HG03108 (cell line): ENCODE results near the gene FGF1.
"Not testable (repeated sequence)": the region's sequence is repeated elsewhere in the genome, so short reads cannot be mapped to it uniquely, and the experiment has no call there.

Source experiments
- ATAC-seq: cut with Tn5 transposase; IDR thresholded peaks from one replicate; pipeline ENCODE4 v1.9.1; 2021; ENCODE audit warnings: moderate library complexity; ENCODE audit not compliant: unreplicated experiment

The FGF1 gene

DNA sequence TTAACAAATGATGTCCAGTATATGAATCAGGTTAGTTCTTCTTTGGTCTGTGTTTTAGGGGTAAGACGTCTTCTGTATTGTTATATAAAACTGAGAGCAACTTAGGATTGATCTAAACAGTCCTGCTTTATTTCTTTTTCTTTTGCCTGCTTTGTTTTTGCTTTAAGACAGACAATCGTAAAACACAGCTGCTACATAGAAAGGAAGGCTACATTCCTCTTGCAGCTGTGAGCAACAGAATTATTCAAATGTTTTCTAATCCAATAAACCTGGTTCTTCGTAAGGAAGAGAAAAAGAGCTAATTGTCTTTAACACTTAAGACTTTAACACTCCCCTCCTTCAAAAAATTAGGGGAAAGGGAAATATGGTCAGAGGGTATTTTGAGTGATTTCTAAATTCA is 14.6 kb downstream of the FGF1 start:
- no peak for ATAC-seq

GRCh38 chr5:142670804-142671203 is 15.1 kb downstream of the FGF1 start:
- no peak for ATAC-seq

DNA sequence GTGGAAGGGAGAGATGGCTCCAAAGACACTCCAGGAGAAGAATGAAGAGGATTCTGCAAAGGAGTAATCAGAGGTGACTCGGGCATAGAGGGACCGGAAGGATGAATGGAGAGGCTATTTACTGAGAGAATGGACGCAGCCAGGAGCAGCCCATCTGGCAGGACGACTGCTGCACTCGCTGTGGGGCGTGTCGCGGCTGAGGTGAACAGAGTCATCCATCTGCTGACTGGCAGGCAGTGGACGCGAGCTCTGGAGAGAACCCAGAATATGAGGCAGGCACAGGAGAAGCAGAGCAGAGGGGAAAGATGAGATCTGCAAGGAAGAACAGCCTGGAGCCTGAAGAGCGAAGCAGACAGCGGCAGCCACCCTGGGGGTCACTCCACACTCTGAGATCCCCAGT is 16.4 kb downstream of the FGF1 start:
- ATAC-seq, result no peak

- no peak for ATAC-seq
Observed at GRCh38 chr5:142668336-142668735, 17.6 kb downstream of the FGF1 start.

- ATAC-seq, result no peak
Observed at GRCh38 chr5:142667831-142668230, 18.1 kb downstream of the FGF1 start.

DNA sequence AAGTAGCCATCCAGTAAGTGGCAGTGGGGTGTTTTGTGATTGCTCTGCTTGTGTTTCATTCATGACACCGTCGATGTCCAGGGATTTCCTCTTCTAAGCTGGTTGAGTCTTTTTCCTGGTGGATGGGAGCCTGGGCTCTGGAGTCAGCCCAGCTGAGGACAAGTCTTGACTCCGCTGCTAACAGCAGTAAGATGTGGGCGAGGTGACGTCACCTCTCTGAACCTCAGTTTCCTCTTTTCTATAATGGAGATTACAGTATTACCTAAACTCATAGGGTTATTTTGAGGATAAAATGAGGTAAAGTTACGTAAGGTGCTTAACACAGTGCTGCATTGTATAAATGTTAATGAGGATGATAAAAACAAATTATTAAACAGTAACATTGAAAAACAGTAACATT is 21.3 kb downstream of the FGF1 start:
- no peak for ATAC-seq

- no peak for ATAC-seq
Observed at GRCh38 chr5:142664067-142664466, 21.8 kb downstream of the FGF1 start.

GRCh38 chr5:142663246-142663645 is 22.6 kb downstream of the FGF1 start:
- ATAC-seq, result no peak

DNA sequence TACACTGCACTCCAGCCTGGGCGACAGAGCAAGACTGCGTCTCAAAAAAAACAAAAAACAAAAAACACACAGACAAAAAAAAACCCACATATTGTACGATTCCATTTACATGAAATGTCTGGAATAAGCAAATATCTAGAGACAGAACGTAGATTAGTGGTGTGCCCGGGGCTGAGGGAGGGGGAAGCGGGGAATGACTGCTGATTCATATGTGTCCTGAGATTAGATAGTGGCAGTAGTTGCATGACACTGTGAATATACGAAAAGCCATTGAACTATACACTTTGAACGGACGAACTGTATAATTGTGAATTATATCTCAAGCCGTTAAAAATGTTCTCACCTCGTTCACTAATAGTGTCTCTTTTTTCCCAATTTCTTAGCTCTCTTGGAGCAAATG is 23.9 kb downstream of the FGF1 start:
- no peak for ATAC-seq

- ATAC-seq, result no peak
Observed at GRCh38 chr5:142661143-142661542, 24.7 kb downstream of the FGF1 start.

DNA sequence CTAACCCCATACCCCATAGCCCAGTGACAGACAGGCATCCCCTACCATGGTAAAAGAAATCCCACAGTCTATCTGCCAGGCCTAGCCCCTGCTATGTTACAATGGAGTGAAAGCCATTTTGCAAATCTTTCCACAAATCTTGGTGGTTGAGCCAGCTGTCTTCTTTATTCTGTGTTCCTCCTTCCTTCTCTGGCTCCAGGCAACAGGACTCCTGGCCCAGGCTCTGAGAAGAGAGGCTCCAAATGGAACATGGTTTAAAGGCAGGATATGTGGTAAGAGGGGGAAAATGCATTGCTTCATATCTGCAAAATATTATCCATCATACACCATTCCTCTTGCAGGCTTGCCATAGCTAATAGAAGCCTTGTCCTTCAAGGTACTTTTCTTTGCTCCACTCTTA is 25.2 kb downstream of the FGF1 start:
- ATAC-seq, result no peak

GRCh38 chr5:142660196-142660595 is 25.7 kb downstream of the FGF1 start:
- no peak for ATAC-seq

- ATAC-seq, result no peak
Observed at GRCh38 chr5:142659405-142659804, 26.5 kb downstream of the FGF1 start.

- ATAC-seq, result no peak
Observed at GRCh38 chr5:142658278-142658677, 27.6 kb downstream of the FGF1 start.

DNA sequence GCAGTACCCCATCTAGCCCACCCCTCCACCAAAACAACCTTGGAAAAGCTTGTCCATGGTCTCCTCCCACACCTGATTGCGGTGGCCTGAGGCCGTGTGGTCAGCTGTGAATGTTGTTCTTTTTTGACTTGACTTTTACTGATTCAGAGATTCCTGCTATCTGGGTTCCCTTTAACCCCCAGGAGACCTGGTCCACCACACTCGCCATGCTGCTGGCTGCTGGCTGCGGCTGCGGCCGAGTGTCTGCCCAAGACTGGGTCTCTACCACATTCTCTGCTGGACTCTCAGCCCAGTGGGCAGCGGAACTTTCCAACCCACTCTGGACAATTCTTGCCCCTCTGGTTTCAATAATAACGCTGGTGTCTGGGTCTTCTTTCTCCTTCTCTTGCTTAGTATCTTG is 28.4 kb downstream of the FGF1 start:
- ATAC-seq, result no peak

GRCh38 chr5:142655339-142656267 is 30.3 kb downstream of the FGF1 start:
- peak; percentile 82 for ATAC-seq

GRCh38 chr5:142654578-142655058 is 31.3 kb downstream of the FGF1 start:
- ATAC-seq, result no peak

- no peak for ATAC-seq
Observed at GRCh38 chr5:142653321-142653720, 32.6 kb downstream of the FGF1 start.

- ATAC-seq, result no peak
Observed at GRCh38 chr5:142652563-142652962, 33.3 kb downstream of the FGF1 start.

GRCh38 chr5:142650881-142651280 is 35.0 kb downstream of the FGF1 start:
- ATAC-seq, result no peak

DNA sequence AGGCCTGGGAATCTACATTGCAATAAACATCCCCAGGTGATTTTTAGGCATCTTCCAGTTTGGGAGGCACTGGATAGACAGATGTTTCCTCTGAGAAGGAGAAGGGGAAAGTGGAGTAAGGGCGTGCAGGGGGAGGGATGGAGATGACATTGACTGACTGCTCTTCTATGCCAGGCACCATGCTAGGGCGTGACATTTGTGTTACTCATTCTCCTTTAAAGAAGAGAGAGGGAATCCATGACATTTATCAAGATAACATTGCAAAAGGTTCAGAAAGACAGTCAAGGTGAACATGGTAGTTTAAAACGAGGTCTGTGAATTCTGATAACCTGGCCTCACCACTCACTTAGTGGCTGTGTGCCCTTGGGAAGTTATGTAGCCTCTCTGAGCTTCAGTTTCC is 35.8 kb downstream of the FGF1 start:
- ATAC-seq, result no peak

GRCh38 chr5:142648108-142648507 is 37.8 kb downstream of the FGF1 start:
- not testable (repeated sequence) for ATAC-seq

DNA sequence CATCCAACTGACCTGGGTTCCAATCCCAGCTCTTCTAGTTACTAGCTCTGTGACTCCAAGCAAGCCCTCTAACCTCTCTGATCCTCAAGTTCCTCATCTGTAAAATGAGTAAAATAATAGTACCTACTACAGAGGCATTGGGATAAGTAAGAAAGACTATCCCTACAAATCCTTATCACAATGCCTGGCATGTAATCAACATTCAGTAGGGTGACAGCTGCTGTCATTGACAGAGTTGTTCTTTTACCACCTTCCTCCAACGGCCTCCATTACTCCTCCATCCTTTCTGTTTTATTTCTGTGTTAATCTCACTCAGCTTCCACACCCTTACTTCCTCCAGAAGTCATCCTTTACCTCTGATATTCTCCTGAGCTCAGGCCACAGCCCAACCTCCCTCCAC is 40.4 kb downstream of the FGF1 start:
- no peak for ATAC-seq
